Keratinocyte (primary cell): Measurements from ENCODE around the gene NETO2. TPM values are rescaled to one million over a fixed set of nuclear protein-coding genes. Genes with fewer than 3 reads are reported as not detected.

Experiments
- DNase-seq: peaks from one replicate; pipeline ENCODE4 v3.0.0-alpha.2; 2011; ENCODE audit warnings: low read depth, missing footprints, low spot score
- FAIRE-seq: peaks from 2 replicates; lab custom pipeline; 2011; peaks lifted over from hg19 to GRCh38; lab: Jason Lieb, UNC
- H2AFZ ChIP-seq: 2 replicates; pipeline ENCODE4 v1.6.0; 2012; ENCODE audit warnings: low read length, control low read depth, inconsistent platforms; ENCODE audit not compliant: control insufficient read depth
- H3K27ac ChIP-seq: 2 replicates; pipeline ENCODE4 v1.5.1; 2011; ENCODE audit warnings: low read length; ENCODE audit not compliant: control insufficient read depth, insufficient read depth
- H3K27me3 ChIP-seq: 3 replicates; pipeline ENCODE4 v1.6.0; 2011; ENCODE audit warnings: low read length; ENCODE audit not compliant: control insufficient read depth, insufficient read depth; ENCODE audit errors: extremely low read depth
- H3K36me3 ChIP-seq, 2 experiments: 2 replicates in 1 of 2; 3 replicates in 1 of 2; pipeline ENCODE4 v1.5.1; 2011; ENCODE audit warnings: low read length in 2 of 2, mild to moderate bottlenecking in 1 of 2; ENCODE audit not compliant: control insufficient read depth in 2 of 2, insufficient read depth in 2 of 2; ENCODE audit errors: extremely low read depth in 1 of 2
- H3K4me1 ChIP-seq: 3 replicates; pipeline ENCODE4 v1.5.1; 2011; ENCODE audit warnings: low read length; ENCODE audit not compliant: control insufficient read depth, insufficient read depth; ENCODE audit errors: extremely low read depth
- H3K4me2 ChIP-seq: 3 replicates; pipeline ENCODE4 v1.6.0; 2011; ENCODE audit warnings: low read depth, low read length; ENCODE audit not compliant: control insufficient read depth, insufficient read depth; ENCODE audit errors: extremely low read depth
- H3K4me3 ChIP-seq, 3 experiments: fragments of 200-600 bp in 1 of 3; sonication (generic) in 1 of 3; 2 replicates in 2 of 3; 3 replicates in 1 of 3; pipeline ENCODE4 v1.5.1; 2011 to 2016; ENCODE audit warnings: low read length in 3 of 3, mild to moderate bottlenecking in 3 of 3, control low read depth in 2 of 3, inconsistent platforms in 1 of 3, low read depth in 1 of 3, mixed read lengths in 1 of 3, mixed run types in 1 of 3, moderate library complexity in 1 of 3; ENCODE audit not compliant: control insufficient read depth in 2 of 3, insufficient read depth in 2 of 3; ENCODE audit errors: extremely low read depth in 1 of 3
- H3K79me2 ChIP-seq: 2 replicates; pipeline ENCODE4 v1.6.0; 2012; ENCODE audit warnings: low read length; ENCODE audit not compliant: control insufficient read depth, insufficient read depth
- H3K9ac ChIP-seq: 3 replicates; pipeline ENCODE4 v1.6.0; 2011; ENCODE audit warnings: low read length; ENCODE audit not compliant: control insufficient read depth, insufficient read depth; ENCODE audit errors: extremely low read depth
- H3K9me1 ChIP-seq: 3 replicates; pipeline ENCODE4 v1.6.0; 2011; ENCODE audit warnings: low read length; ENCODE audit not compliant: control insufficient read depth, insufficient read depth; ENCODE audit errors: extremely low read depth
- H3K9me3 ChIP-seq: 2 replicates; pipeline ENCODE4 v1.5.1; 2012; ENCODE audit warnings: low read depth, low read length; ENCODE audit not compliant: control insufficient read depth
- H4K20me1 ChIP-seq: 3 replicates; pipeline ENCODE4 v1.6.0; 2011; ENCODE audit warnings: low read length; ENCODE audit not compliant: control insufficient read depth, insufficient read depth; ENCODE audit errors: extremely low read depth
- CTCF ChIP-seq, 3 experiments: IDR thresholded peaks in 1 of 3; conservative IDR thresholded peaks in 1 of 3; optimal IDR thresholded peaks in 1 of 3; 2 replicates in 2 of 3; 3 replicates in 1 of 3; pipeline versions ENCODE3 to v1.5.1; 2011; ENCODE audit warnings: low read length in 3 of 3, mild to moderate bottlenecking in 3 of 3, moderate library complexity in 2 of 3, control low read depth in 1 of 3, inconsistent platforms in 1 of 3; ENCODE audit not compliant: insufficient read depth in 2 of 3; ENCODE audit errors: extremely low read depth in 1 of 3
- EZH2 ChIP-seq: IDR thresholded peaks from one replicate; pipeline ENCODE4 v1.6.1; 2012; ENCODE audit warnings: inconsistent platforms, mild to moderate bottlenecking, low read length, moderate library complexity
- dilution Hi-C: fragments of 300-500 bp; cut with MboI; formaldehyde crosslinking; loops from one replicate; pipeline ENCODE4 v1.7.0; 2020; ENCODE audit warnings: low sequenced_read_pairs; ENCODE audit not compliant: extremely low pct_ligation_motif_present
- polyA plus RNA-seq, 5 experiments: library from polyadenylated mRNA; depleted of rRNA in 3 of 5; stranded (reverse) in 3 of 5; stranded (forward) in 1 of 5; unstranded in 1 of 5; fragments of >200 nt; gene quantifications; 1 replicate in 1 of 5; 2 replicates in 3 of 5; 3 replicates in 1 of 5; pipeline versions ENCODE4 v1.2.1 to v1.2.3, GENCODE V29; 2011 to 2012; ENCODE audit warnings: missing spikeins in 2 of 5, low read depth in 1 of 5, low replicate concordance in 1 of 5

NETO2 gene
- polyA plus RNA-seq, 1 donor (not counting 4 experiments of a cell fraction or from before 2014, with no cell fraction given): 74.4 TPM

- Histone ChIP-seq H4K20me1 (no peaks in the 10 kb centered on the region), H3K27me3 (no peaks in the 10 kb centered on the region), H3K27ac (no peak overlapping the region)
Measured at GRCh38 chr16:47047524-47048203, 96.1 kb downstream of the NETO2 start.

GRCh38 chr16:47046726-47047523 is 96.8 kb downstream of the NETO2 start:
- Histone ChIP-seq H3K9ac (no peak overlapping the region), H3K4me3 (no peak overlapping the region), H3K4me1 (no peaks in the 10 kb centered on the region), H3K36me3 (no peaks in the 10 kb centered on the region), H3K27me3 (no peaks in the 10 kb centered on the region), H3K4me2 (no peak overlapping the region), H3K27ac (no peak overlapping the region), H3K9me3 (no peaks in the 10 kb centered on the region), H2AFZ (no peak overlapping the region), H3K79me2 (no peaks in the 10 kb centered on the region), H4K20me1 (no peaks in the 10 kb centered on the region), H3K9me1 (no peaks in the 10 kb centered on the region)
- TF ChIP-seq EZH2 (no peak), CTCF (optimal IDR thresholded peaks at IDR 0.05 in 1 of 3, IDR thresholded peaks at IDR 0.05 in 1 of 3, conservative IDR thresholded peaks at IDR 0.05 in 1 of 3; ENCODE audit: extremely low read depth in 1 of 3, insufficient read depth in 2 of 3, low read length in 3 of 3) (no peak)
- no peak for FAIRE-seq
- dilution Hi-C loops: no loop called here
- DNase-seq: no peak

More at GRCh38 chr16:47047524-47048203, 96.1 kb downstream of the NETO2 start:
- Histone ChIP-seq H3K36me3 (no peaks in the 10 kb centered on the region), H3K4me3 (no peak overlapping the region), H3K4me2 (no peak overlapping the region), H3K79me2 (no peaks in the 10 kb centered on the region), H3K9me1 (no peaks in the 10 kb centered on the region), H3K4me1 (no peaks in the 10 kb centered on the region), H3K9me3 (no peaks in the 10 kb centered on the region), H3K9ac (no peak overlapping the region), H2AFZ (no peak overlapping the region)
- DNase-seq (no peak), FAIRE-seq (no peak)
- dilution Hi-C loops: no loop called here
- TF ChIP-seq EZH2 (no peak), CTCF (optimal IDR thresholded peaks at IDR 0.05 in 1 of 3, IDR thresholded peaks at IDR 0.05 in 1 of 3, conservative IDR thresholded peaks at IDR 0.05 in 1 of 3; ENCODE audit: extremely low read depth in 1 of 3, insufficient read depth in 2 of 3, low read length in 3 of 3) (no peak)
